OCI-LY3 (cell line): ENCODE results near the gene RELL1.

Experiments used
- EZH2phosphoT487 ChIP-seq: fragments of 200-600 bp; shearing (Covaris generic); IDR thresholded peaks from 2 replicates; pipeline ENCODE4 v1.6.1; 2018; ENCODE audit warnings: antibody characterized with exemption, mixed run types, low read depth
- TF ChIP-seq, protein P1 (sequence below): fragments of 200-600, 300-600 bp; sonication (generic); IDR thresholded peaks from 2 replicates; pipeline ENCODE4 v1.5.1; 2014; ENCODE audit warnings: antibody characterized with exemption, low read length, low read depth

DNA sequence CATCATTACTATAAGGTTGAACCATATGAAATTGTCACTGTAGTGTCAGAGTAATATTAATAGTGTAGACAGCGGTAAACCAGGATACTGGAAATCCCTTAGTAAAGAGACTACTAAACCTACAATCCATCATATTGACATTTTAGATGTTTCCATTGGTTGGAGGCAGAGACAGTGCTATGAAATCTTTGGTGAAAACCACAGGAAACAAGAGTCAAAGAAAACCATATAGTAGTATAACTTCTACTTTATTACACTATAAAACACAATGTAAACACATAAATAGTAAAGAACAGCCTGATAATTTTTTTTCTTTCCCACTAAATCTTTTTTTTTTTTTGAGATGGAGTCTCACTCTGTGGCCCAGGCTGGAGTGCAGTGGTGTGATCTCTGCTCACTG, 15.9 kb downstream of the RELL1 start:
- TF ChIP-seq, protein P1, sequence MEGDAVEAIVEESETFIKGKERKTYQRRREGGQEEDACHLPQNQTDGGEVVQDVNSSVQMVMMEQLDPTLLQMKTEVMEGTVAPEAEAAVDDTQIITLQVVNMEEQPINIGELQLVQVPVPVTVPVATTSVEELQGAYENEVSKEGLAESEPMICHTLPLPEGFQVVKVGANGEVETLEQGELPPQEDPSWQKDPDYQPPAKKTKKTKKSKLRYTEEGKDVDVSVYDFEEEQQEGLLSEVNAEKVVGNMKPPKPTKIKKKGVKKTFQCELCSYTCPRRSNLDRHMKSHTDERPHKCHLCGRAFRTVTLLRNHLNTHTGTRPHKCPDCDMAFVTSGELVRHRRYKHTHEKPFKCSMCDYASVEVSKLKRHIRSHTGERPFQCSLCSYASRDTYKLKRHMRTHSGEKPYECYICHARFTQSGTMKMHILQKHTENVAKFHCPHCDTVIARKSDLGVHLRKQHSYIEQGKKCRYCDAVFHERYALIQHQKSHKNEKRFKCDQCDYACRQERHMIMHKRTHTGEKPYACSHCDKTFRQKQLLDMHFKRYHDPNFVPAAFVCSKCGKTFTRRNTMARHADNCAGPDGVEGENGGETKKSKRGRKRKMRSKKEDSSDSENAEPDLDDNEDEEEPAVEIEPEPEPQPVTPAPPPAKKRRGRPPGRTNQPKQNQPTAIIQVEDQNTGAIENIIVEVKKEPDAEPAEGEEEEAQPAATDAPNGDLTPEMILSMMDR = no peak
- TF ChIP-seq EZH2phosphoT487 = no peak
